ENCODE measurements around the gene WASHC1. TPM values are rescaled to one million over a fixed set of nuclear protein-coding genes. Genes with fewer than 3 reads are reported as not detected.
A peak's percentile ranks its signal among the peaks of the same experiment; 100 is the strongest.
"Not testable (repeated sequence)": the region's sequence is repeated elsewhere in the genome, so short reads cannot be mapped to it uniquely, and the experiment has no call there.

Gene WASHC1
- total RNA-seq, 1 donor from 2014 or later = 20.8 TPM

DNA sequence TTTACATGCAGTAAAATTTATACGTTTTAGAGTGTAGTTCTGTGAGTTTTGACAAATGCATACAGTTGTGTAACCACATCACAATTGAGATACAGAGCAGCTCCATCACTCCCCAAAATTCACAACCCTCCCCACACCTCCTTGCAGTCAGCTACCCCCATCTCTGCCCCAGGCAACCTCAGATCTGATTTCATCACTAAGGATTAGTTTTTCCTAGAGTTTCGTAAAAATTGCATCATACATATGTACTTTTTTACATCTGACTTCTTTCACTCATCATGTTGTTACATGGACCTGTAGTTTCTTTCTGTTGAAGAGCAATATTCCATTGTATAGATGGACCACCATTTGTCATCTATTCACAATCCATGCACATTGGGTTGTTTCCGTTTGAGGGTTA is 14.4 kb upstream of the WASHC1 start:
- H3K27me3 Mint-ChIP-seq (ENCODE audit: insufficient read depth); H3K27ac Mint-ChIP-seq; intact Hi-C loops (cut with micrococcal nuclease); H3K36me3 Mint-ChIP-seq (ENCODE audit: low read depth); H3K9me3 Mint-ChIP-seq; H3K4me3 Mint-ChIP-seq; DNase-seq (ENCODE audit: low spot score); H3K4me1 Mint-ChIP-seq (ENCODE audit: low read depth): not testable (repeated sequence)

DNA sequence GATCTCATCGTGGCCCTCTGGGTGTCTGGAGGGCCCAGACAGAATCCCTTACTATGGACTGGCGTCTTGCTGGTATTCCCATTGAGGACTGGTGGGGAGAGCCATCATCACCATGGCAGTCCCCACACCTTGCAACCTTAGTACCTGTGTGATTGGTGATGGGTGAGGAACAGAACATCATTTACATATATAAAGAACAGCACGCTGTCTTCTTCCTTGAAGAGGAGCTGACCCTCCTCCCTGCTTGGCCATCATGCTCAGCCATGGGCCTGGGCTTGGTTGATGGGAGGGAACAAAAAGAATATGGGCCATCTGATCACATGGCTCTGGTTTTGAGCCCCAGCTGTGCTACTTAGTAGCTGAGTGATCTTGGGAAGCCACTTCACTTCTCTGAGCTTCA is 13.9 kb upstream of the WASHC1 start:
- intact Hi-C loops (cut with micrococcal nuclease); DNase-seq (ENCODE audit: low spot score); H3K36me3 Mint-ChIP-seq (ENCODE audit: low read depth); H3K4me3 Mint-ChIP-seq; H3K27ac Mint-ChIP-seq; H3K4me1 Mint-ChIP-seq (ENCODE audit: low read depth); H3K9me3 Mint-ChIP-seq; H3K27me3 Mint-ChIP-seq (ENCODE audit: insufficient read depth): not testable (repeated sequence)

DNA sequence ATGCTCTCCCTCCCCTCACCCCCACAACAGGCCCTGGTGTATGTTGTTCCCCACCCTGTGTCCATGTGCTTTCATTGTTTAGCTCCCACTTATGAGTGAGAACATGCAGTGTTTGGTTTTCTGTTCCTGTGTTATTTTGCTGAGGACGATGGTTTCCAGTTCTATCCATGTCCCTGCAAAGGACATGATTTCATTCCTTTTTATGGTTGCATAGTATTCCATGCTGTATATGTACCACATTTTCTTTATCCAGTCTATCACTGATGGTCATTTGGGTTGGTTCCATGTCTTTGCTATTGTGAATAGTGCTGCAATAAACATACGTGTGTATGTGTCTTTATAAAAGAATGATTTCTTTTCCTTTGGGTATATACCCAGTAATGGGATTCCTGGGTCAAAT is 12.6 kb upstream of the WASHC1 start:
- H3K4me3 Mint-ChIP-seq; H3K4me1 Mint-ChIP-seq (ENCODE audit: low read depth); DNase-seq (ENCODE audit: low spot score); H3K27me3 Mint-ChIP-seq (ENCODE audit: insufficient read depth); H3K9me3 Mint-ChIP-seq; intact Hi-C loops (cut with micrococcal nuclease); H3K36me3 Mint-ChIP-seq (ENCODE audit: low read depth); H3K27ac Mint-ChIP-seq: not testable (repeated sequence)

DNA sequence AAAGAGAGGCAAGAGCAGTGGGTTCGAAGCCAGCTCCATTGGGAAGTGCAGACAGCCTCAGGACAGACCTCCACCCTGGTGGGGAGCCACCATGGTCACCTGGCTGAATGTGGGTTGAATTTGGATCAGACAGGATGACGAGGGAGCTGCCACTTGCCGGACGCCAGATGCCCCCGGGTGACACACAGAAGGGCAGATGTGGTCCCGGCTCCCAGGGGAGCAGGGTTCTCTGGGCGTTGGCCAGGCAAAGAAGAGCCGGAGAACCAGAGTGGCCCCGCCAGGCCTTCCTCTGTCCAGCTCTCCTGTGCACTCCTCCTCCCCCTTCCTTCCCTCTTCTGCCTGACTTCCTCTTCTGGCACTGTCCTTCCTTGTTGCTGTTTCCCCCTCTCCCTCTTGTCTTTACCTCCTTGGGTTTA is 12.0 kb upstream of the WASHC1 start:
- intact Hi-C loops (cut with micrococcal nuclease); H3K4me3 Mint-ChIP-seq; H3K27ac Mint-ChIP-seq; DNase-seq (ENCODE audit: low spot score); H3K9me3 Mint-ChIP-seq; H3K27me3 Mint-ChIP-seq (ENCODE audit: insufficient read depth); H3K36me3 Mint-ChIP-seq (ENCODE audit: low read depth); H3K4me1 Mint-ChIP-seq (ENCODE audit: low read depth): not testable (repeated sequence)

DNA sequence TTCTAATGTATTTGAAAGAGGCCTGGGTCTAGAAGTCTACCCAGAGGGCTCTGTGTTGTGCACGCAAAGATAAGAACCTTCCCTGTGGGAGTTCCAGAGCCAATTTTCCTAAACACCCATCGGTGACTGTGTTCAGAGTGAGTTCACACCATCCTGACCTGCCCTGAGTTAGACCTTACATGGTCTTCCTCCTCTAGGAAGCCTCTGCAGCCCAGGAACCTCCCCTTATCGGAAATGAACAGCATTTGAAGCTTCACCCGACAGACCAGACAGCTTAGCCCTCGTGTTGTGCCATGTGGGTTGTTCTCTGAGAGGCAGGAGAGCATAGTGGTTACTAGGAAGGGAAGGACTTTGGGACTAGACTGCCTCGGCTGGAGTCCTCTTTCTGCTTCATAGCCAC is 3.1 kb upstream of the WASHC1 start:
- H3K27ac Mint-ChIP-seq; H3K27me3 Mint-ChIP-seq (ENCODE audit: insufficient read depth); DNase-seq (ENCODE audit: low spot score); H3K9me3 Mint-ChIP-seq; H3K4me3 Mint-ChIP-seq; H3K36me3 Mint-ChIP-seq (ENCODE audit: low read depth); H3K4me1 Mint-ChIP-seq (ENCODE audit: low read depth); intact Hi-C loops (cut with micrococcal nuclease): not testable (repeated sequence)

DNA sequence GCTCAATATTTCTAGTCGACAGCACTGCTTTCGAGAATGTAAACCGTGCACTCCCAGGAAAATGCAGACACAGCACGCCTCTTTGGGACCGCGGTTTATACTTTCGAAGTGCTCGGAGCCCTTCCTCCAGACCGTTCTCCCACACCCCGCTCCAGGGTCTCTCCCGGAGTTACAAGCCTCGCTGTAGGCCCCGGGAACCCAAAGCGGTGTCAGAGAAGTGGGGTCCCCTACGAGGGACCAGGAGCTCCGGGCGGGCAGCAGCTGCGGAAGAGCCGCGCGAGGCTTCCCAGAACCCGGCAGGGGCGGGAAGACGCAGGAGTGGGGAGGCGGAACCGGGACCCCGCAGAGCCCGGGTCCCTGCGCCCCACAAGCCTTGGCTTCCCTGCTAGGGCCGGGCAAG is 481 bp downstream of the WASHC1 start:
- H3K4me1 Mint-ChIP-seq (ENCODE audit: low read depth); H3K9me3 Mint-ChIP-seq; DNase-seq (ENCODE audit: low spot score); H3K36me3 Mint-ChIP-seq (ENCODE audit: low read depth); H3K27me3 Mint-ChIP-seq (ENCODE audit: insufficient read depth); H3K27ac Mint-ChIP-seq; intact Hi-C loops (cut with micrococcal nuclease): not testable (repeated sequence)
- peak overlapping the region; percentile 30 for H3K4me3 Mint-ChIP-seq

DNA sequence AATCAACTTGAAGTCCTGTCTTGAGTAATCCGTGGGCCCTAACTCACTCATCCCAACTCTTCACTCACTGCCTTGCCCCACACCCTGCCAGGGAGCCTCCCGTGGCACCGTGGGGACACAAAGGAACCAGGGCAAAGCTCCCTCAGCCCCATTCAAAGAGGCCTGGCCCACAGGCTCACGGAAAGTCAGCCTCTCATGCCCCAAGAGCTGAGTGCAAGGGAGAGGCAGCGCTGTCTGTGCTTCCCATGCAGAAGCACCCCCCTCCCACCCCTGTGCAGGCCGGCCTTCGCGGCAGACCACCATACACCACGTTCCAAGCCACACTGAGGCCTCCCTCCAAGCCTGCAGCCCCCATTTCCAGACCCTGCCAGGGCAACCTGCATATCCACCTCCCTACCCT is 7.6 kb downstream of the WASHC1 start:
- H3K36me3 Mint-ChIP-seq (ENCODE audit: low read depth); H3K4me3 Mint-ChIP-seq; H3K27me3 Mint-ChIP-seq (ENCODE audit: insufficient read depth); DNase-seq (ENCODE audit: low spot score); H3K9me3 Mint-ChIP-seq; H3K27ac Mint-ChIP-seq; intact Hi-C loops (cut with micrococcal nuclease); H3K4me1 Mint-ChIP-seq (ENCODE audit: low read depth): not testable (repeated sequence)

DNA sequence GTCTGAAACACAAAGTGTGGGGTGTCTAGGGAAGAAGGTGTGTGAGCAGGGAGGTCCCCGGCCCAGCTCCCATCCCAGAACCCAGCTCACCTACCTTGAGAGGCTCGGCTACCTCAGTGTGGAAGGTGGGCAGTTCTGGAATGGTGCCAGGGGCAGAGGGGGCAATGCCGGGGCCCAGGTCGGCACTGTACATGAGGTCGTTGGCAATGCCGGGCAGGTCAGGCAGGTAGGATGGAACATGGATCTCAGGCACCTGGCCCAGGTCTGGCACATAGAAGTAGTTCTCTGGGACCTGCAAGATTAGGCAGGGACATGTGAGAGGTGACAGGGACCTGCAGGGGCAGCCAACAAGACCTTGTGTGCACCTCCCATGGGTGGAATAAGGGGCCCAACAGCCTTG is 12.4 kb downstream of the WASHC1 start:
- DNase-seq (ENCODE audit: low spot score); H3K27ac Mint-ChIP-seq; H3K27me3 Mint-ChIP-seq (ENCODE audit: insufficient read depth); H3K4me3 Mint-ChIP-seq; intact Hi-C loops (cut with micrococcal nuclease); H3K4me1 Mint-ChIP-seq (ENCODE audit: low read depth); H3K9me3 Mint-ChIP-seq; H3K36me3 Mint-ChIP-seq (ENCODE audit: low read depth): not testable (repeated sequence)

DNA sequence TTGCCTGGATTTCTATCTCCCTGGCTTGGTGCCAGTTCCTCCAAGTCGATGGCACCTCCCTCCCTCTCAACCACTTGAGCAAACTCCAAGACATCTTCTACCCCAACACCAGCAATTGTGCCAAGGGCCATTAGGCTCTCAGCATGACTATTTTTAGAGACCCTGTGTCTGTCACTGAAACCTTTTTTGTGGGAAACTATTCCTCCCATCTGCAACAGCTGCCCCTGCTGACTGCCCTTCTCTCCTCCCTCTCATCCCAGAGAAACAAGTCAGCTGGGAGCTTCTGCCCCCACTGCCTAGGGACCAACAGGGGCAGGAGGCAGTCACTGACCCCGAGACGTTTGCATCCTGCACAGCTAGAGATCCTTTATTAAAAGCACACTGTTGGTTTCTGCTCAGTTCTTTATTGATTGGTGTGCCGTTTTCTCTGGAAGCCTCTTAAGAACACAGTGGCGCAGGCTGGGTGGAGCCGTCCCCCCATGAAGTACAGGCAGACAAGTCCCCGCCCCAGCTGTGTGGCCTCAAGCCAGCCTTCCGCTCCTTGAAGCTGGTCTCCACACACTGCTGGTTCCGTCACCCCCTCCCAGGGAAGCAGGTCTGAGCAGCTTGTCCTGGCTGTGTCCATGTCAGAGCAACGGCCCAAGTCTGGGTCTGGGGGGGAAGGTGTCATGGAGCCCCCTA is 15.0 kb downstream of the WASHC1 start:
- H3K36me3 Mint-ChIP-seq (ENCODE audit: low read depth); H3K27ac Mint-ChIP-seq; intact Hi-C loops (cut with micrococcal nuclease); H3K9me3 Mint-ChIP-seq; H3K4me3 Mint-ChIP-seq; H3K27me3 Mint-ChIP-seq (ENCODE audit: insufficient read depth); DNase-seq (ENCODE audit: low spot score); H3K4me1 Mint-ChIP-seq (ENCODE audit: low read depth): not testable (repeated sequence)

DNA sequence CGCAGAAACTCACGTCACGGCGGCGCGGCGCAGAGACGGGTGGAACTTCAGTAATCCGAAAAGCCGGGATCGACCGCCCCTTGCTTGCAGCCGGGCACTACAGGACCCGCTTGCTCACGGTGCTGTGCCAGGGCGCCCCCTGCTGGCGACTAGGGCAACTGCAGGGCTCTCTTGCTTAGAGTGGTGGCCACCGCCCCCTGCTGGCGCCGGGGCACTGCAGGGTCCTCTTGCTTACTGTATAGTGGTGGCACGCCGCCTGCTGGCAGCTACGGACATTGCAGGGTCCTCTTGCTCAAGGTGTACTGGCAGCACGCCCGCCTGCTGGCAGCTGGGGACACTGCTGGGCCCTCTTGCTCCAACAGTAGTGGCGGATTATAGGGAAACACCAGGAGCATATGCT is 18.1 kb downstream of the WASHC1 start:
- intact Hi-C loops (cut with micrococcal nuclease); H3K4me1 Mint-ChIP-seq (ENCODE audit: low read depth): not testable (repeated sequence)

DNA sequence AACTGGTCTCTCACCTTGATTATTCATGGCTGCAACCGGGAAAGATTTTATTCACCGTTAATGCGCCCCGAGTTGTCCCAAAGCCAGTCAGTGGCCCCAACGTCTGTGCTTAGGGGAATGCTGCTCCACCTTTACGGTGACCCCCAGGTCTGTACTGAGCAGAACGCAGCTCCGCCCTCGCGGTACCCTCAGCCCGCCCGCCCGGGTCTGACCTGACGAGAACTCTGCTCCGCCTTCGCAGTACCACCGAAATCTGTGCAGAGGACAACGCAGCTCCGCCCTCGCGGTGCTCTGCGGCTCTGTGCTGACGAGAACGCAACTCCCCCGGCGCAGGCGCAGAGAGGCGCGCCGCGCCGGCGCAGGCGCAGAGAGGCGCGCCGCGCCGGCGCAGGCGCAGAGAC is 18.6 kb downstream of the WASHC1 start:
- H3K36me3 Mint-ChIP-seq (ENCODE audit: low read depth); DNase-seq (ENCODE audit: low spot score); intact Hi-C loops (cut with micrococcal nuclease); H3K4me3 Mint-ChIP-seq; H3K9me3 Mint-ChIP-seq; H3K27me3 Mint-ChIP-seq (ENCODE audit: insufficient read depth); H3K4me1 Mint-ChIP-seq (ENCODE audit: low read depth); H3K27ac Mint-ChIP-seq: not testable (repeated sequence)

More for the DNA sequence above, 18.1 kb downstream of the WASHC1 start:
- peak; percentile 68 for DNase-seq (ENCODE audit: low spot score)
- H3K27me3 Mint-ChIP-seq (ENCODE audit: insufficient read depth); H3K36me3 Mint-ChIP-seq (ENCODE audit: low read depth); H3K27ac Mint-ChIP-seq; H3K4me3 Mint-ChIP-seq; H3K9me3 Mint-ChIP-seq: not testable (repeated sequence)

DNA sequence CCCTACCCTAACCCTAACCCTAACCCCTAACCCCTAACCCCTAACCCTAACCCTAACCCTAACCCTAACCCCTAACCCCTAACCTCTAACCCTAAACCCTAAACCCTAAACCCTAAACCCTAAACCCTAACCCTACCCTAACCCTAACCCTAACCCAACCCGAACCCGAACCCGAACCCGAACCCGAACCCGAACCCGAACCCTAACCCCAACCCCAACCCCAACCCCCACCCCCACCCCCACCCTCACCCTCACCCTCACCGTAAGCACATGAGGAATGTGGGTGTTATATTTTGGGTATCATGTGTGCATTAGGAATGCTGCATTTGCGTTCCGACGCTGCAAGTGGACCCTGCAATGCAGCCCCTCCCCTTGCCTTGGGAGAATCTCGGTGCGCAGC is 19.0 kb downstream of the WASHC1 start:
- H3K36me3 Mint-ChIP-seq (ENCODE audit: low read depth); H3K27me3 Mint-ChIP-seq (ENCODE audit: insufficient read depth); intact Hi-C loops (cut with micrococcal nuclease): not testable (repeated sequence)

More for the DNA sequence above, 19.0 kb downstream of the WASHC1 start:
- not testable (repeated sequence) for DNase-seq (ENCODE audit: low spot score); H3K27ac Mint-ChIP-seq; H3K9me3 Mint-ChIP-seq; H3K4me3 Mint-ChIP-seq; H3K4me1 Mint-ChIP-seq (ENCODE audit: low read depth)

All from activated T-helper 1 cell treated with anti-CD3 and anti-CD28 coated beads, Interleukin-12 subunit alpha, Interleukin-12 subunit beta, Interleukin-2, Interleukin-4 antibody, amounts not matched to agents 30 ng/mL and 10 ng/mL and 1 ng/mL, durations not matched to agents 14 hours and 24 hours and 36 hours (primary cell).